COR-L47 (cell line): Measurements from ENCODE around the gene USP34.
"Not testable (repeated sequence)": the region's sequence is repeated elsewhere in the genome, so short reads cannot be mapped to it uniquely, and the experiment has no call there.

Experiments
- DNase-seq: peaks from one replicate; lab custom pipeline; 2025; lab: John Stamatoyannopoulos, UW

The USP34 gene

GRCh38 chr2:61426267-61426897, 44.5 kb downstream of the USP34 start:
- DNase-seq, result no peak

GRCh38 chr2:61425605-61426155, 45.2 kb downstream of the USP34 start:
- DNase-seq, result no peak

GRCh38 chr2:61423714-61424113, 47.2 kb downstream of the USP34 start:
- no peak for DNase-seq

GRCh38 chr2:61421611-61422010, 49.3 kb downstream of the USP34 start:
- no peak for DNase-seq

- no peak for DNase-seq
These were observed 49.8 kb downstream of the USP34 start for GRCh38 chr2:61420991-61421544.

- no peak for DNase-seq
These were observed 51.3 kb downstream of the USP34 start for GRCh38 chr2:61419570-61419969.

GRCh38 chr2:61419129-61419528, 51.8 kb downstream of the USP34 start:
- no peak for DNase-seq

- DNase-seq, result no peak
These were observed 53.8 kb downstream of the USP34 start for GRCh38 chr2:61416871-61417645.

GRCh38 chr2:61415265-61415664, 55.6 kb downstream of the USP34 start:
- no peak for DNase-seq

- DNase-seq, result no peak
These were observed 56.2 kb downstream of the USP34 start for GRCh38 chr2:61414674-61415073.

- no peak for DNase-seq
These were observed 59.8 kb downstream of the USP34 start for GRCh38 chr2:61411109-61411508.

- no peak for DNase-seq
These were observed 60.7 kb downstream of the USP34 start for GRCh38 chr2:61410185-61410584.

GRCh38 chr2:61405813-61406212, 65.1 kb downstream of the USP34 start:
- DNase-seq, result no peak

- DNase-seq, result no peak
These were observed 66.4 kb downstream of the USP34 start for GRCh38 chr2:61404438-61404837.

- no peak for DNase-seq
These were observed 72.5 kb downstream of the USP34 start for GRCh38 chr2:61398413-61398812.

- no peak for DNase-seq
These were observed 74.9 kb downstream of the USP34 start for GRCh38 chr2:61396005-61396404.

- not testable (repeated sequence) for DNase-seq
These were observed 83.3 kb downstream of the USP34 start for GRCh38 chr2:61387588-61387987.

GRCh38 chr2:61380882-61381197, 90.0 kb downstream of the USP34 start:
- DNase-seq, result not testable (repeated sequence)

- DNase-seq, result no peak
These were observed 90.6 kb downstream of the USP34 start for GRCh38 chr2:61380056-61380881.

- DNase-seq, result no peak
These were observed 91.4 kb downstream of the USP34 start for GRCh38 chr2:61379521-61379920.

GRCh38 chr2:61378281-61378680, 92.6 kb downstream of the USP34 start:
- no peak for DNase-seq

GRCh38 chr2:61377046-61377445, 93.8 kb downstream of the USP34 start:
- DNase-seq, result no peak
